Effector memory CD4-positive, alpha-beta T cell (primary cell): ENCODE results near the gene C16orf78.

Experiments
- DNase-seq, 3 donors: peaks; one replicate each; pipeline ENCODE4 v3.0.0-alpha.2; 2020
- H3K27ac ChIP-seq: 2 replicates; pipeline ENCODE4 v1.7.0; 2013; ENCODE audit warnings: mild to moderate bottlenecking, low read length, moderate library complexity; ENCODE audit not compliant: insufficient read depth, poor library complexity, severe bottlenecking
- H3K27me3 ChIP-seq: replicated peaks from 2 replicates; pipeline ENCODE4 v1.7.0; 2013; ENCODE audit warnings: mild to moderate bottlenecking, low read length; ENCODE audit not compliant: insufficient read depth, control insufficient read depth, poor library complexity, severe bottlenecking
- H3K36me3 ChIP-seq: 2 replicates; pipeline ENCODE4 v1.7.0; 2013; ENCODE audit warnings: mild to moderate bottlenecking, low read length, moderate library complexity; ENCODE audit not compliant: control insufficient read depth, insufficient read depth
- H3K4me1 ChIP-seq: 2 replicates; pipeline ENCODE4 v1.7.0; 2013; ENCODE audit warnings: low read length, mild to moderate bottlenecking; ENCODE audit not compliant: control insufficient read depth, insufficient read depth, poor library complexity, severe bottlenecking
- H3K4me3 ChIP-seq: 2 replicates; pipeline ENCODE4 v1.7.0; 2013; ENCODE audit warnings: low read length, low read depth, mild to moderate bottlenecking; ENCODE audit not compliant: insufficient read depth, poor library complexity, severe bottlenecking
- H3K9me3 ChIP-seq: 2 replicates; pipeline ENCODE4 v1.7.0; 2013; ENCODE audit warnings: mild to moderate bottlenecking, low read length, moderate library complexity; ENCODE audit not compliant: control insufficient read depth
- total RNA-seq, 3 donors: gene quantifications; one replicate each; lab custom pipeline; 2026; lab: John Stamatoyannopoulos, UW

C16orf78 gene, protein sequence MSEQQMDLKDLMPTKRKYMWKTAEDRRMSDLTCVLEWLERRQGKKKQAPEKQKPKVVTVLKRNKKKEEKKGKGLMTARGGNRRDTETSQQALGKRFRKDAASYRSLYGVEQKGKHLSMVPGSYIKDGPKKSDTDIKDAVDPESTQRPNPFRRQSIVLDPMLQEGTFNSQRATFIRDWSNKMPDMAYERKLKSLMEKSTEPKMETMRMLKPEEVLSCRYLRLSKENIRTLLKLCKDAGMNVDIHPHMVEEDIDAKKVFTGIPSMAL
- total RNA-seq, result 0 reads per million in 3 donors

DNA sequence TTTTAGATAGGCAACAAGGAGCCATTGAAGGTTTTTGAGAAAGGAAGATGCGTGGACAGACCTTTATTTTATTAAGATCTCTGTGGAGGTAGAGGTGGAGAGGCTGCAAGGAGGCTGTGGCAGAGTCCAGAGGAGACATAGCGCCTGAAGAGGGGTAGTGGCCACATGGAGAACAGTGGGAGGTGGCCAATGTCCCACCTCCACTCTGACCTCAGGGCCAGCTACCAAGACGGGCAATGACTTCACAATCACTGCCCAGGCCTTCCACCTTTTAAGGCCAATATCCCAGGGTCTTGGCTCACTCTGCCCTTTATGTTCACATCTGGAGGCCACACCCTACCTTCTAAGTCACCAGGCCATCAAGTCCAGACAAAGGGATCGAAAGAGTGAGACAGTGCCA, at the start of gene C16orf78:
TSS of gene C16orf78 (plus strand) at position 301 of the 400 bp plus-strand sequence. CDS start 136 bp downstream, outside the sequence.
- Histone ChIP-seq H3K27me3 (no peaks in the 10 kb centered on the region), H3K4me3 (no peak within 1 kb of the TSS), H3K27ac (no peak within 1 kb of the TSS), H3K4me1 (no peaks in the 10 kb centered on the region), H3K9me3 (no peaks in the 10 kb centered on the region), H3K36me3 (no peaks in the 10 kb centered on the region)
- DNase-seq, result no peak

DNA sequence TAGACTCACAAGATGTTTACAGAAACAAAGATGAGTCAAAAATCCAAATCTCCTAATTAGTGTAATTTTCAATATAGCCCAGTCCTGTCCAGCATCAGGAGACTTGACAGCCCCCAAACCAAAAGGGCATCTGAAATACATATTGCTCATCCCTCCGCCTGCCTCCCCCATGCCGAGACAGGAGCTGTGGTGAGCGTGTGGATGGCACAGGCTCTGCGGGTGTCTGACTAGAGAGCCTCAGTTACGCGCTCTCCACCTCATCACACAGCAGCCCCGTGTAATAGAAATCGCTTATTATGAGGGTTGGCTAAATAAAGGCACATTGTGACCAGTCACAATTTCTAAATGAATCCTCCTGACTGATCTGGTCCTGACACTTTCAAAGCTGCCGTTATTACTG, 48.9 kb upstream of the C16orf78 start:
- H3K4me3 ChIP-seq, result no peak overlapping the region
- no peaks in the 10 kb centered on the region for H3K4me1 ChIP-seq
- no peaks in the 10 kb centered on the region for H3K9me3 ChIP-seq
- no peak for DNase-seq
- H3K27ac ChIP-seq, result no peak overlapping the region
- H3K27me3 ChIP-seq, result no peaks in the 10 kb centered on the region
- H3K36me3 ChIP-seq, result no peaks in the 10 kb centered on the region

DNA sequence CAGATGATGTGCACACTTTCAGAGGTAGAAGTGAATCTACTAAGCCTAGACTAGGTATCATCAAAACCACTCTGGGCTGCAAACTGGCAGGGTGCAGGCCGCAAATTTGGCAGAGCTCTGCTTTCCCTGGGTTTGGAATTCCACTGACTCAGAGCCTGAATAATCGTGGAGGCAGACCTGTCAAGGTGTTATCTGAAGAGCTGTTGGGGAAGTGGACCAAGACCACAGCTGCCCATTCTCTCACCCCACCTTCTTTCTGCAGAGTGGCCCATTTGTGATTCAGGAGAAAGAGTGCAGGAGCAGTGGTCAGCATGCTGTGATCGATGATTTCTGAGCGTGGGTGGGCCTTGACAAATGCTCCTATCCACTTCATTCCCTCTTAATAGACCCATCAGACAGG, 46.1 kb upstream of the C16orf78 start:
- Histone ChIP-seq H3K27ac (no peak overlapping the region), H3K27me3 (no peaks in the 10 kb centered on the region), H3K4me3 (no peak overlapping the region), H3K9me3 (no peaks in the 10 kb centered on the region), H3K4me1 (no peaks in the 10 kb centered on the region), H3K36me3 (no peaks in the 10 kb centered on the region)
- no peak for DNase-seq

DNA sequence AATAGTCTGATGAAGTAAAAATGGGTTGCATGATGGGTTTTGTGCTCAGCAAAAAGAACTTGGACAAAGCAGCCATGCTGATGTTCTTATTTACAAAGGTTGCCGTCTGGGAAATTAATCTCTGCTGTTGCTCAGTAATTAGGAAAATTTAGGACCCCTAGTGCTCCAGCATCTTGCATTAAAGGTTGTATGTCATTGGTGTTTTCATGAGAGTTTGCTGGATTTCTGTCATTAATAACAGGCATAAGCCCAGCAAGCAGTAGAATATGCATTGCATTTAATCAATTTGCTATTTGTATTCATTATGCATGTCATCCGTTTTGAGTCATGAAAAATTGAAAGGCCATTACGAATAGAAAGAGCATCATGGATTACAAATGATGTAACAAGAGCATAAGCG, 45.3 kb upstream of the C16orf78 start:
- Histone ChIP-seq H3K27me3 (no peaks in the 10 kb centered on the region), H3K4me3 (no peak overlapping the region), H3K36me3 (no peaks in the 10 kb centered on the region), H3K9me3 (no peaks in the 10 kb centered on the region), H3K4me1 (no peaks in the 10 kb centered on the region), H3K27ac (no peak overlapping the region)
- DNase-seq, result no peak

DNA sequence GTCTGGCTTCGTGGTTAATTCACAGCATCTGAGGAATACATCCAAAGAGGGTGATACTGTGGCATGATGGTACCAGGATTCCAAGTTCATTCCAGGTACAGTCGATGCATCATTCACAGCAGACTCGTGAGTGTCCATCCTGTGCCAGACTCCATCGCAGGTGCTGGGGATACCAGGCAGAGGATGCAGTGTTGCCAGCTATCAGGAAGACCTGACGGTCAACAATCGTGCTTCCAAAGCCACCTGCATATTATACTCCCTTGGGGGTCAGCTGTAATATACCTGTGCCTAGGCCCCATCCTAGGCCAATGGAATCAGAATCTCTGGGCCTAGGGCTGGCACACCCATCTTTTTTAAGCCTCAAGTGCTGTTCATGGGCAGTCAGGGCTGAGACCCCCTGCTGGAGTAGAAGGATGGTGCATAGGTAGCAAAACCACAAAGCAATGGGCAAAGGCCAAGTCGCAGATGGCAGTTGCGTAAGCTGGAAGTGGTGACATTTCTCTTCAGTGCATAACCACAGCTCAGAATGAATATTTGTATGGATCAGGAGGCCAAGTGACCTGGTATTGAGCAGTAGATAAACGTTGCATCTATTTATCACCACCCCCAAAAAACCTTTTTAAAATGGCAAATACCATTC, 42.9 kb upstream of the C16orf78 start:
- Histone ChIP-seq H3K36me3 (no peaks in the 10 kb centered on the region), H3K9me3 (no peaks in the 10 kb centered on the region), H3K27me3 (no peaks in the 10 kb centered on the region), H3K4me1 (no peaks in the 10 kb centered on the region), H3K27ac (no peak overlapping the region), H3K4me3 (no peak overlapping the region)
- no peak for DNase-seq

DNA sequence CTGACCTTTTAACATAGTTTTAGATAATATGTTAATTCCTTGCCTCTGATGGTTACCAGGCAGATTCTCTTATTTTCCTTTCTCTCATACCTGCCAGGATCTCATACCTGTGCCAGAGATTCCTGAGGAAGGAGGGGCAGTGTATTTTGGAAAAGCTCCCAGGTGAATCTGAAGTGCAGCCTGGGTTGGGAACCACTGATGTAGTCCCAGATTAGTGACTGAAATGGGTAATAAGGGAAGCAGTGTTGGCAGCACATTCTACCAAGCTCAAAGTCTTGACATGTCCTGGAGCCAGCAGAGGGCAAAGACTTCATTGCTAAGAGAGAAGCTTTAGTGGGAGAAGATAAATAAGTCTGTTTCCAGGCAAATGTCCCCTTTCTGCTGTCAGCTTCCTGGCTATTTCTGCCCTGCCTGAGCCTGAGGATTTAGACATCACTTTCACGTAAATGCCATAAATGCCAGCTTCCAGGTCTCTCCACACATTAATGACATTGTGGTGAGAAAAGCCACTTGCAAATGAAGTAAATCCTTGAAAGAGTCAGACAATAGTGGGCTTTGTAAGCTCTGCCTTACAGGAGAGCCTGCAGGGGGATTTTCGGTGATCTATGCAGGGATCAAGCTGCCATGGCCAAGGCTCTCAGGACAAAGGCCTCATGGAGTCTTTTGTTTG, 40.9 kb upstream of the C16orf78 start:
- no peaks in the 10 kb centered on the region for H3K27me3 ChIP-seq
- H3K27ac ChIP-seq, result no peak overlapping the region
- H3K36me3 ChIP-seq, result no peaks in the 10 kb centered on the region

DNA sequence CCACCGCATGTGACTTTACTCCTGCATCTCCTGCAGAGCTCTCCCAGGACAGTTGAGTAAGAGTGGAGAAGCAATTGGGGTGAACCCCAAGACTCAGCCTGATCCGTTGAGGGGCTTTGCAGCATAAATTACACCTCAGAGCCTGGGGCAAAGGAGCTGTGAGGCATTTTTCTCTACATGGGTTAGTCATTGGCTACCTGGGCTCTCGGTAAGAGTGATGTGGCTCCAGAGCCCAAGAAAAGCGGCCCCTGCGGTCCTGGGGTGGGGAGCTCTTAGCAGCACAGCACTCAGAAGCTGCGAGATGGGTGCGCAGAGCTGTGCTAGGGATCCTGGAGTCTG, 40.4 kb upstream of the C16orf78 start:
- H3K27ac ChIP-seq, result no peak overlapping the region
- no peak overlapping the region for H3K4me3 ChIP-seq
- no peak for DNase-seq
- no peaks in the 10 kb centered on the region for H3K27me3 ChIP-seq
- H3K4me1 ChIP-seq, result no peaks in the 10 kb centered on the region
- H3K36me3 ChIP-seq, result no peaks in the 10 kb centered on the region
- H3K9me3 ChIP-seq, result no peaks in the 10 kb centered on the region

More for the DNA sequence above, 40.9 kb upstream of the C16orf78 start:
- Histone ChIP-seq H3K4me1 (no peaks in the 10 kb centered on the region), H3K9me3 (no peaks in the 10 kb centered on the region), H3K4me3 (no peak overlapping the region)
- DNase-seq, result no peak

DNA sequence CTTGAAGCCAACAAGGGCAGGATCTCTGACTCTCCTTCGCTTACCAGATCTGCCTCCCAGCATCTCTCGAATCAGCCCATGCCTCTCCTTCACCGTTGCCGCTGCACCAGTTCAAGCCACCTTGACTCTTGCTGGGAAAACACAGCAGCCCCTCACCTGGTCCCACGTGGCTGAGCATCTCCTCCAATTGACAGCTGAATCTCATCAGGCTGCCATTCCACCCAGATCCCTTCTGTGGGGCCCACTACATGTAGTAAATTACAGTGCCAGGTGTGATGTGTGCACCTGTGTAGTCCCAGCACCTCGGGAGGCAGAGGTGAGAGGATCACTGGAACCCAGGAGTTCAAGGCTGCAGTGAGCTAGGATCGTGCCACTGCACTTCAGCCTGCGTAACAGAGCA, 37.8 kb upstream of the C16orf78 start:
- H3K9me3 ChIP-seq, result no peaks in the 10 kb centered on the region
- H3K4me3 ChIP-seq, result no peak overlapping the region
- no peaks in the 10 kb centered on the region for H3K36me3 ChIP-seq

DNA sequence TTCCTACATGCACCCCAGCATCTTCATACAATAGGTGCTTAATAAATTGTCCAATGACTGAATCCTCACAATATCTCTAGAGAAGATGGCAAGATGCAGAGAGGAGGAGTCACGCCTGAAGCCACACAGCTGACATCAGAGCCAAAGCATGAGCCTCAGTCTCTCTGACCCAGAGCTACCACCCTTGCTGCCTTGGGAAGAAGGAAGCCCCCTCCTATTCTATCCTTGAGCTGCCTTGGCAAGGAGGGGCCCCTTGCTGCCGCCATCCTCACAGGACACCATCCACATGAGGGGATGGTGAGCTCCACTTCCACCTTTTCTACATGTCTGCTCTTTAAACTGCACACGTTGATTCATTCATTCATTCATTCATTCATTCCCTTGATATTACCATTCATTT, 37.0 kb upstream of the C16orf78 start:
- Histone ChIP-seq H3K36me3 (no peaks in the 10 kb centered on the region), H3K4me1 (no peaks in the 10 kb centered on the region), H3K27ac (no peak overlapping the region), H3K27me3 (no peaks in the 10 kb centered on the region), H3K4me3 (no peak overlapping the region), H3K9me3 (no peaks in the 10 kb centered on the region)
- DNase-seq, result no peak

More for the DNA sequence above, 37.8 kb upstream of the C16orf78 start:
- Histone ChIP-seq H3K27ac (no peak overlapping the region), H3K27me3 (no peaks in the 10 kb centered on the region), H3K4me1 (no peaks in the 10 kb centered on the region)
- no peak for DNase-seq

DNA sequence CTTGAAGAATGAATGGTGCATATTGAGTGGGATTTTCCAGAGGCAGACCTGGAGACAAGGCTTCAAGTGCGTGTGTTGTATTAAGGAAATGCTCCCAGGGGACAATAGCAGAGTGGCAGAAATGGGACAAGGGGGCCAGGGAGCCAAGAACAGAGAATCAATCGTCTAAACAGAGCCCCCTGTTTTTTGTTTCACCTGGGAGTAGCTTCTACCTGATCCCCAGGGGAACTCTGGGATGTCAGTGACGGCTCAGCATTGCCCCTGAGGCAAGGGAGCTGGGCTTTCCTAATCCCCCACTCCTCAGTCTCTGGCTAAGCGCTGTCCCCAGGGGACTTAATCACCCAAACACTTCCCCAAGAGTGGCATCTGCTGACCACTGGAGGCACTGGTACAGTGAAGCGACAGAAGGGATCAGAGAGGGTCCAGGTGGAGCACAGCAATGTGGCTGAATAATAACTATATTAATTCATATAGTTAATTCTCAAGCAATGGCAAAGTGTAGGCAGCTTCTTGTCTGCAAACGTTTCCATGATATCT, 35.7 kb upstream of the C16orf78 start:
- no peaks in the 10 kb centered on the region for H3K36me3 ChIP-seq
- no peaks in the 10 kb centered on the region for H3K4me1 ChIP-seq
- H3K27me3 ChIP-seq, result no peaks in the 10 kb centered on the region
- H3K27ac ChIP-seq, result no peak overlapping the region
- H3K9me3 ChIP-seq, result no peaks in the 10 kb centered on the region
- no peak for DNase-seq
- no peak overlapping the region for H3K4me3 ChIP-seq
